ENCODE measurements around the gene RALY. TPM values are rescaled to one million over a fixed set of nuclear protein-coding genes. Genes with fewer than 3 reads are reported as not detected.

The RALY gene
- total and polyA plus RNA-seq, 2 of the 4 experiments (the other 2 are of a cell fraction): 46.2 to 115 TPM

DNA sequence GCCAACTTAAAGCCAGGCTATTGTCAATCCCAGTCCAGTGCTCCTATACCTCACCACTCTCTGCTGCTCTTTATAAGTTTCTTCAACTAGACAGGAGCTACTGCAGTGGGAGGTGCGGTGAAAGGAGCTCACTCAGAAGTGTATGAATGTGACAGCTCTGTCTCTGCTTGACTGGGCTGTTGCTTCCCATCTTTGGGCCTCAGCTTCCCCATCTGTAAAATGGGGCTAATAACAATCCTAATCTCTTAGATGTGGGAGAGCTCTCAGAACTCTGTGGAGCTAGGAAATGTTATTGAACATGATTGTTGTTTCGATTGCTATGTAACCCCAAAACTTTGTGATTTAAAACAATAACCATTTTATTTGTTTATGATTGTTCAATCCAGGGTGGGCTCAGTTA is 8.4 kb upstream of the RALY start:
- intact Hi-C loops (cut with micrococcal nuclease): no loop called here
- no peak for DNase-seq
- H2BK120ac ChIP-seq (ENCODE audit: low read depth, low read length): no peak overlapping the region
- no peaks in the 10 kb centered on the region for H4K20me1 ChIP-seq (ENCODE audit: insufficient read depth, low read length)
- TF ChIP-seq POLR2A (IDR thresholded peaks at IDR 0.05; ENCODE audit: low read depth, low read length) (no peak), MAZ (IDR thresholded peaks at IDR 0.05; ENCODE audit: borderline replicate concordance, low read depth, low read length) (no peak), FOS (IDR thresholded peaks at IDR 0.05; ENCODE audit: low read depth, low read length) (no peak), RFX5 (IDR thresholded peaks at IDR 0.05; ENCODE audit: low read depth, low read length) (no peak)
- H2BK5ac ChIP-seq (ENCODE audit: low read depth, low read length, poor library complexity, severe bottlenecking): no peak overlapping the region
- H3K9me1 ChIP-seq (ENCODE audit: insufficient read depth, low read length): no peaks in the 10 kb centered on the region
- H3K79me1 ChIP-seq (ENCODE audit: low read depth in 1 of 2, low read length in 2 of 2): no peaks in the 10 kb centered on the region
- no peak overlapping the region for H3K18ac ChIP-seq (ENCODE audit: low read depth, low read length)
- H3K27ac ChIP-seq (ENCODE audit: insufficient read depth, low read length): no peak overlapping the region
- in situ Hi-C loops (cut with MboI; ENCODE audit: low sequenced_read_pairs): no loop called here
- ATAC-seq (ENCODE audit: low read depth): no peak
- H3K23ac ChIP-seq (ENCODE audit: low read depth, low read length): no peak overlapping the region
- no TSS peak for BruUV-seq (replicated peaks)
- no peak overlapping the region for H2AK5ac ChIP-seq (ENCODE audit: low read depth, low read length)
- ChIA-PET CTCF (no interaction called here), POLR2A (ENCODE audit: unreplicated experiment) (no interaction called here)
- H3K4ac ChIP-seq (ENCODE audit: low read depth, low read length): no peak overlapping the region
- no peak overlapping the region for H3K4me2 ChIP-seq (ENCODE audit: low read depth, low read length)
- H2AFZ ChIP-seq (replicated peaks; ENCODE audit: low read length, poor library complexity): no peak overlapping the region
- H2AK9ac ChIP-seq (replicated peaks; ENCODE audit: low read depth, low read length, poor library complexity): no peak overlapping the region
- H3K27me3 ChIP-seq (ENCODE audit: control insufficient read depth, insufficient read depth, low read length): peaks cover 9% of the 10 kb centered on the region
- H4K8ac ChIP-seq (ENCODE audit: low read depth in 2 of 2, low read length in 2 of 2): no peak overlapping the region
- no peak overlapping the region for H4K5ac ChIP-seq (ENCODE audit: low read depth, low read length)
- no peak overlapping the region for H2BK15ac ChIP-seq (ENCODE audit: low read depth, low read length)
- no peak overlapping the region for H3K4me3 ChIP-seq (ENCODE audit: insufficient read depth, low read depth, low read length)
- no peak overlapping the region for H2BK20ac ChIP-seq (ENCODE audit: low read depth, low read length)
- dilution Hi-C loops (cut with HindIII; ENCODE audit: low sequenced_read_pairs, unreplicated experiment): no loop called here
- no peaks in the 10 kb centered on the region for H3K4me1 ChIP-seq (ENCODE audit: control insufficient read depth, insufficient read depth, low read length)
- no peak overlapping the region for H3K56ac ChIP-seq (ENCODE audit: extremely low read depth, insufficient read depth, low read length)
- H3K14ac ChIP-seq (replicated peaks; ENCODE audit: low read depth, low read length): no peak overlapping the region
- no peaks in the 10 kb centered on the region for H3K9me3 ChIP-seq (ENCODE audit: control insufficient read depth, insufficient read depth, low read length)
- H3K36me3 ChIP-seq (ENCODE audit: control insufficient read depth, insufficient read depth, low read length): no peaks in the 10 kb centered on the region
- no CpG with 5 or more reads among the region's 2 CpGs for WGBS, 2 experiments (ENCODE audit: extremely low coverage in 2 of 2, insufficient read length in 1 of 2)
- no peak overlapping the region for H4K91ac ChIP-seq (ENCODE audit: insufficient read depth, low read depth, low read length)
- no peak overlapping the region for H3K9ac ChIP-seq (ENCODE audit: low read depth, low read length)

Data from IMR-90 (cell line).